GM12878 (cell line): ENCODE results near the gene POLE4.

Experiments used
- CTCF ChIP-seq, 3 experiments: IDR thresholded peaks in 2 of 3; conservative IDR thresholded peaks in 1 of 3; 2 replicates each; pipeline ENCODE4 v1.5.1; 2011; ENCODE audit warnings: low read depth in 3 of 3, low read length in 3 of 3, mild to moderate bottlenecking in 3 of 3, control low read depth in 2 of 3, moderate library complexity in 2 of 3, inconsistent platforms in 1 of 3, mixed read lengths in 1 of 3; ENCODE audit not compliant: control insufficient read depth in 2 of 3, insufficient read depth in 1 of 3; ENCODE audit errors: extremely low read depth in 1 of 3
- EP300 ChIP-seq, 2 experiments: fragments of 150-350 bp in 1 of 2; IDR thresholded peaks; 2 replicates each; pipeline ENCODE4 v1.6.1; 2011 to 2012; ENCODE audit warnings: low read depth in 2 of 2, low read length in 2 of 2, borderline replicate concordance in 1 of 2, improper control_type of control experiment in 1 of 2, inconsistent platforms in 1 of 2; ENCODE audit not compliant: control insufficient read depth in 1 of 2
- POLR2AphosphoS5 ChIP-seq: IDR thresholded peaks from 2 replicates; pipeline ENCODE4 v1.6.1; 2011; ENCODE audit warnings: mild to moderate bottlenecking, low read length, inconsistent platforms

- no peak for TF ChIP-seq CTCF (IDR thresholded peaks at IDR 0.05 in 2 of 3, conservative IDR thresholded peaks at IDR 0.05 in 1 of 3; ENCODE audit: control insufficient read depth in 2 of 3, extremely low read depth in 1 of 3, insufficient read depth in 1 of 3, low read depth in 3 of 3, low read length in 3 of 3)
- no peak for TF ChIP-seq POLR2AphosphoS5
- TF ChIP-seq EP300 (IDR thresholded peaks at IDR 0.05; ENCODE audit: borderline replicate concordance in 1 of 2, control insufficient read depth in 1 of 2, low read depth in 2 of 2, low read length in 2 of 2): no peak
These were observed 27.7 kb downstream of the POLE4 start for GRCh38 chr2:74985978-74986609.
